Measurements from ENCODE around the gene TRIM33.

DNA sequence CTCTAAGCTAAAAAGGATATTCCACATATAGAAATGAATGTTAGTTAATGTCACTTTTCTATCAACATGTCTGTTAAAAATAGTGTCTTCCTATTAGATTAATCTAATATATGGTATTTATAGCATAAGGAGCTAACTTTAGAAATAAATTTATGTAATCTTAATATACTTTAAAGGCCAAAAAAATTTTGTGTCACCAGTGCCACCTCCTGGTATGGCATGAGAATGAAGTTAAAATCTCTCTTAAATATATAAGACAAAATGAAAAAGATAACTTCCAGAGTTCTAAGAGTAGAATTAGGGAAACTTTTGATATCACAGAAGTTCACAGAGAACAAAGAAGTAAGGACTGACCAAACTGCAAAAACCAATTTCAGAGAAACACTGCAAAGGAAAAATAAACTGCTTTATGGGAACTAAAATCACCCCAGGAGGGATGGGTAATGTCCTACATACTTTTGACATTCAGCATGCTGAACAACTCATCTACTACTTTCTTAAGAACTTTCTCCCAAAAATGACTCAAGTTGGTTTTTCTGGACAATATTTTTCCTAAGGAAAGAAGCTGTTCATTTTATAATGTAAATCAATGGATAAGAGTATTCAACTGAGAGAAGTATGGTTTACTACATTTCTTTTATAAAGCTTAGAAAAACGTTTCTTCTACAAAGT lies 82.8 kb downstream of the TRIM33 start:
- TF ChIP-seq CBX2 (IDR thresholded peaks at IDR 0.05; ENCODE audit: low read depth, low read length) (no peak), CBX2 (CRISPR knock-in tag; IDR thresholded peaks at IDR 0.05; ENCODE audit: low read depth) (no peak), NFYB (CRISPR knock-in tag; IDR thresholded peaks at IDR 0.05) (no peak), ZNF274 (CRISPR knock-in tag; IDR thresholded peaks at IDR 0.05) (no peak), SRSF1 (optimal IDR thresholded peaks at IDR 0.05; ENCODE audit: low read depth, low read length) (no peak), POLR2A (IDR thresholded peaks at IDR 0.05; ENCODE audit: insufficient read depth in 1 of 2, low read depth in 2 of 2, low read length in 2 of 2) (no peak), ZNF260 (CRISPR knock-in tag; IDR thresholded peaks at IDR 0.05; ENCODE audit: borderline replicate concordance, low read depth) (no peak), ZNF205 (CRISPR knock-in tag; IDR thresholded peaks at IDR 0.05) (no peak)
- TF ChIP-seq, protein P1, sequence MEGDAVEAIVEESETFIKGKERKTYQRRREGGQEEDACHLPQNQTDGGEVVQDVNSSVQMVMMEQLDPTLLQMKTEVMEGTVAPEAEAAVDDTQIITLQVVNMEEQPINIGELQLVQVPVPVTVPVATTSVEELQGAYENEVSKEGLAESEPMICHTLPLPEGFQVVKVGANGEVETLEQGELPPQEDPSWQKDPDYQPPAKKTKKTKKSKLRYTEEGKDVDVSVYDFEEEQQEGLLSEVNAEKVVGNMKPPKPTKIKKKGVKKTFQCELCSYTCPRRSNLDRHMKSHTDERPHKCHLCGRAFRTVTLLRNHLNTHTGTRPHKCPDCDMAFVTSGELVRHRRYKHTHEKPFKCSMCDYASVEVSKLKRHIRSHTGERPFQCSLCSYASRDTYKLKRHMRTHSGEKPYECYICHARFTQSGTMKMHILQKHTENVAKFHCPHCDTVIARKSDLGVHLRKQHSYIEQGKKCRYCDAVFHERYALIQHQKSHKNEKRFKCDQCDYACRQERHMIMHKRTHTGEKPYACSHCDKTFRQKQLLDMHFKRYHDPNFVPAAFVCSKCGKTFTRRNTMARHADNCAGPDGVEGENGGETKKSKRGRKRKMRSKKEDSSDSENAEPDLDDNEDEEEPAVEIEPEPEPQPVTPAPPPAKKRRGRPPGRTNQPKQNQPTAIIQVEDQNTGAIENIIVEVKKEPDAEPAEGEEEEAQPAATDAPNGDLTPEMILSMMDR (CRISPR knock-in tag; IDR thresholded peaks at IDR 0.05), result no peak
